HL-60/S4 (cell line): ENCODE measurements around the gene LMF2.
"Not testable (repeated sequence)": the region's sequence is repeated elsewhere in the genome, so short reads cannot be mapped to it uniquely, and the experiment has no call there.

ENCODE experiments used
- in situ Hi-C: fragments of 300-500 bp; cut with MboI; formaldehyde crosslinking; loops from 2 replicates; pipeline ENCODE4 v1.14.3; 2022; ENCODE audit warnings: low sequenced_read_pairs

The LMF2 gene

DNA sequence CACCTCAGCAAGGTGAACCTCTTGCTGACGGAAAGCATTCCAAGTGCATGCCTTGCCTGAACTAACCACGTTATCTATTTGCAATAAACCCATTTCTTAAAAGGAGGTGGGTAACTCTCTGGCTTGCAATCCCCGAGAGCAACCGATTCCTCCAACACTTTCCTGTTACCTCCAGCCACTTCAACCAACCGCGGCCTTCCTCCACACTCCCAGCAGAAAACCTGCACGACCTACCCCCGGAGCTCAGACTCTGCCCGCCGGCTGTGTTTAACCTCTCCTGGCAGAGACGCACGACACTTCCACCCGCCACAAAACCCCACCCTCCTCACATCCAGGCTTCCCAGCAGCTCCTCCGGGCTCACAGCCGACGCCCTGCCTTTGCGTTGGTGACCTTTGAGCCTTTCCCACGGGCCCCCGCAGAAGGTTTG lies 17.2 kb upstream of the LMF2 start:
- in situ Hi-C loops = no loop called here

- in situ Hi-C loops = no loop called here
Observed at GRCh38 chr22:50523806-50524675, 16.5 kb upstream of the LMF2 start.

DNA sequence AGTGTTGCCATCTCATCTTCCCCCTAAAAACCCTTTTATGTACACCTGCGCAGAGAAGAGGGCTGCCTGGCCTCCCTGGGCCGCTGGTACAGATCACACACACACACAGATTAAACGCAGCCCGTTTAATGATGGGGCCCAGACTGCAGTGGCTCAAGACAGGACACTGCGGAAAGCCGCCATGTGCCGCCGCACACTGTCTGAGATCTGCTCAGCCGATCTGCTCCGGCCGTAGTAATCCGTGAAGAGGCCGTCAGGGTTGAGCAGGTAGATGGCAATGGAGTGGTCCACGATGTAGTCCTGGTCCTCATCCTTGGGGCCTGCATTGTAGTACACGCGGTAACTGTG lies 15.9 kb upstream of the LMF2 start:
- in situ Hi-C loops = no loop called here

- in situ Hi-C loops = no loop called here
Observed at GRCh38 chr22:50522806-50523438, 15.4 kb upstream of the LMF2 start.

- in situ Hi-C loops = no loop called here
Observed at GRCh38 chr22:50522208-50522805, 14.8 kb upstream of the LMF2 start.

GRCh38 chr22:50521710-50522109 lies 14.2 kb upstream of the LMF2 start:
- in situ Hi-C loops = no loop called here

GRCh38 chr22:50520826-50521453 lies 13.4 kb upstream of the LMF2 start:
- in situ Hi-C loops = no loop called here

DNA sequence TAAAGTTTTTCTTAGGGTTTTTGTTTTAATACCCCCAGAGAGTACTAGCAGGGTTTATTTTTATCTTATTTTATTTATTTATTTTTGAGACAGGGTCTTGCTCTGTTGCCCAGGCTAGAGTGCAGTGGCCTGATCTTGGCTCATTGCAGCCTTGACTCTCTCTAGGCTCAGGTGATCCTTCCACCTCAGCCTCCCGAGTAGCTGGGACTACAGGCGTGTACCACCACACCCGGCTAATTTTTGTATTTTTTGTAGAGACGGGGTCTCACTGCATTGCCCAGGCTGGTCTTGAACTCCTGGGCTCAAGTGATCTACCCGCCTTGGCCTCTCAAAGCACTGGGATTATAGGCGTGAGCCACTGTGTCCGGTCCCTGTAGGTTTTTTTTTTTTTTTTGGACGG lies 12.7 kb upstream of the LMF2 start:
- in situ Hi-C loops = not testable (repeated sequence)

DNA sequence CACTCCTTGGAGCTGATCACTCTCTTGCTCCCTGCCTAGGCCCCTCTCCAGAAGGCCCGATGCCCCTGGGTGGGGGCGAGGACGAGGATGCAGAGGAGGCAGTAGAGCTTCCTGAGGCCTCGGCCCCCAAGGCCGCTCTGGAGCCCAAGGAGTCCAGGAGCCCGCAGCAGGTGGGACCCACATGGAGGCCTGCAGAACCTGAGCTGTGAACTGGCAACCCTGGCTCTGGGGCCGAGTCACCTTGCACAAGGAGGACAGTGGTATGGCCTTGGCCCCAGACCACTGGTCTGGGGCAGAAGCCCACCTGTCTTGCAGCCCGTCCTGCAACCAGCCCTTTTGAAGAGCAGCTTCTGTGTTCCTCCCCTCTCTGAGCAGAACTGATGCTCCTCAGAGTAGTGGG lies 11.6 kb upstream of the LMF2 start:
- in situ Hi-C loops = no loop called here

DNA sequence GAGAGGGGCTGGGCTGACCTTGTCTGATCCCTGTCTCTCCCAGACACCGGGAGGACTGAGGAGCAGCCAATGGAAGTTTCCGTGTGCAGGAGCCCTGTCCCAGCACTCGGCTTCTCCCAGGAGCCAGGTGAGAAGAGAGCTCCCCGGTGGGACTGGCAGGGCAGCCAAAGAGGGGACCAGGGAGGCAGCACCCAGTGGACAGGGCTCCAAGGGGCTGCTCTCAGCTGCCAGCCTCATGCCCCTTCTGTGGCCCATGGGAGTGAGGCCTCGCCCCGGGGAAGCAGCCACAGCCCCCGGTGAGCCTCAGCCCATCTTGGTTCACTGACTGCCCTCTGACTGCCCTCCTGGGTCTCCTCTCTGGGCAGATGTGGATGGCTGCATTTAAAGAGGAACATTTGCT lies 11.1 kb upstream of the LMF2 start:
- in situ Hi-C loops = no loop called here

DNA sequence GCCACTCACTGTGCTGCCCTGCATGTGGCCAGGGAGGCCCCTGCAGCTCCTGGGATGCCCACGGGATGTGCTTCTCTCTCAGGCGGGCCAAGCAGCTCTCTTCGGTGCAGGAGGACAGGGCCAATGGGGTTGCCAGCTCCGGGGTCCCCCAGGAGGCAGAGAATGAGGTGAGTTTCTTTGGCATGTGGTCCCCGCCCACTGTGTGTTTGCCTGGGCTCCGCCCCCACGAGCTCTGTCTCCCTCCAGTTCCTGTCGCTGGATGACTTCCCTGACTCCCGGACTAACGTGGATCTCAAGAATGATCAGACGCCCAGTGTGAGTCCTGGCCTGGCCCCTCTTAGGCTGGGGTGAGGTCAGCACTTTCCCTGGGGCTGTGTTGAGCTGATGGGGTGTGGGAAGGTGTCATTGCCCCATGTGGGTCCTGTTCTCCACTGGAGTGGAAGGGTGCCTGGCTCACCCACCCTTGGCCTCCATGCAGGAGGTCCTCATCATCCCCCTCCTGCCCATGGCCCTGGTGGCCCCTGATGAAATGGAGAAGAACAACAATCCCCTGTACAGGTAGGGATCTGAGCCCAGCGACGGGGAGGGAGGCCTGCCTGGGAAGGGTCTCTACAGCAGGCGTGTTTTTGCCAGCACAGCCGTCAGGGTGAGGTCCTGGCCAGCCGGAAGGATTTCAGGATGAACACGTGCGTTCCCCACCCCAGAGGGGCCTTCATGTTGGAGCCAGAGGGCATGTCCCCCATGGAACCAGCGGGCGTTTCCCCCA lies 10.2 kb upstream of the LMF2 start:
- in situ Hi-C loops = no loop called here

DNA sequence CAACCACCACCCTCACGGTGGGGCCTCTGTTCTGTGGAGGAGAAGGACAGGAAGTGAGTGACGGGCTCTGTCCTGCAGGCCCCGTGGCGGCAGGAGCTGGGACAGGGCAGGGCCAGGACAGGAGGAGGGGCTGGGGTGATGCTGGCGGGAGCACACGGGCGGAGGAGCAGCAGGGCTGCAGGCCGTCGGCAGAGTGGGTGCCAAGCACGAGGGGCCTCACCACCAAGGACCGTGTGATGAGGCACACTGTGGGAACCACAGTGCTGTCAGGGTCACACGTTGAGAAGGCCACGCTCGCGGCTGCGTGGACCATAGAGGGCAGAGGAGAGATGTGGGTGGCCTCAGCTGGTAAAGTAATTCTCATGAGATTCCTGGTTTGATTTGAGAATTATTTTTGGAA lies 9.4 kb upstream of the LMF2 start:
- in situ Hi-C loops = no loop called here

DNA sequence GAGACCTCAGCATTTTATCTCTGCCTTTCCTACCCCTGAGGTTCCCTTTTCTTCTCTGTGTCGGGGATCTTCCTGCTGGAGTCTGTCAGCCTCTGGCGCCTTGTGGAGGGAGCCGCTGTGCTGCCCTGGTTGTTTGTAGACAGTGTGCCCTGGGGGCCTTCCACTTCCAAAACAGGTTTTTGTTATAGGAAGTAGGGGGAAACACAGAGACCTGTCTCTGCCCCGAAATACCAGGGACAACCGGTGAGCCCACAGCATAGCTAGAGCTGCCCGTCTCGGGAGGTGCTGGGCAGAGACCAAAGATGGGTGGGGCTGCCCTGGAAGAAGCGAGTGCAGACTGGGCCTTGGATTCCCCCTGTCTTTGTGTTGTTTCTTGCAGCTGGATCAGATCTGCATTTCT lies 8.6 kb upstream of the LMF2 start:
- in situ Hi-C loops = no loop called here

DNA sequence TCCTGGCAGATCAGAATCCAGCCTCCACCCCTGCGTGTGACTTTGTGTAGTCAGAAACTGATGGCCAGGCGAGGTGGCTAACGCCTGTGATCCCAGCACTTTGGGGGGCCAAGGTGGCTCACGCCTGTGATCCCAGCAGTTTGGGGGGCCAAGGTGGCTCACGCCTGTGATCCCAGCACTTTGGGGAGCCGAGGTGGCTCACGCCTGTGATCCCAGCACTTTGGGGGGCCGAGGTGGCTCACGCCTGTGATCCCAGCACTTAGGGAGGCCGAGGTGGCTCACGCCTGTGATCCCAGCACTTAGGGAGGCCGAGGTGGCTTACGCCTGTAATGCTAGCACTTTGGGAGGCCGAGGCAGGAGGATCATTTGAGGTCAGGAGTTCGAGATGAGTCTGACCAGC lies 5.7 kb upstream of the LMF2 start:
- in situ Hi-C loops = no loop called here

DNA sequence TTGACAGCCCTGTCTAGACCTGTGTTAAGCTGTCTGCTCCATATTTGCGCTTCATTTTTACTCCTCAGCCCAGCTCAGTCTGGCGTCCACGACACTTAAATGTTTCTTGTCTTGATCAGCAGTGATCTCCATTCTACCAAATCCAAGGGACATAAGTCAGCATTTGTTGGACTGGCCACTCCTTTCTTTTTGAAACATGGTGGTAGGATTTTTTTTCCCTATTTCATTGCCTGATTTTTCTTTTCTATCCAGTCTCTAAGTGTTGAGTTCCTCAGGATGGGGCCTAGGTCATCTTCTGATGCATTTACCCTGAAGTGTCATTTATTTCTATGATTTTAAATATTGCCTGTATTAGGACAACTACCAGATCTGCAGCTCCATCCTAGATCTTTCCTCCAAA lies 1.4 kb upstream of the LMF2 start:
- in situ Hi-C loops = no loop called here

DNA sequence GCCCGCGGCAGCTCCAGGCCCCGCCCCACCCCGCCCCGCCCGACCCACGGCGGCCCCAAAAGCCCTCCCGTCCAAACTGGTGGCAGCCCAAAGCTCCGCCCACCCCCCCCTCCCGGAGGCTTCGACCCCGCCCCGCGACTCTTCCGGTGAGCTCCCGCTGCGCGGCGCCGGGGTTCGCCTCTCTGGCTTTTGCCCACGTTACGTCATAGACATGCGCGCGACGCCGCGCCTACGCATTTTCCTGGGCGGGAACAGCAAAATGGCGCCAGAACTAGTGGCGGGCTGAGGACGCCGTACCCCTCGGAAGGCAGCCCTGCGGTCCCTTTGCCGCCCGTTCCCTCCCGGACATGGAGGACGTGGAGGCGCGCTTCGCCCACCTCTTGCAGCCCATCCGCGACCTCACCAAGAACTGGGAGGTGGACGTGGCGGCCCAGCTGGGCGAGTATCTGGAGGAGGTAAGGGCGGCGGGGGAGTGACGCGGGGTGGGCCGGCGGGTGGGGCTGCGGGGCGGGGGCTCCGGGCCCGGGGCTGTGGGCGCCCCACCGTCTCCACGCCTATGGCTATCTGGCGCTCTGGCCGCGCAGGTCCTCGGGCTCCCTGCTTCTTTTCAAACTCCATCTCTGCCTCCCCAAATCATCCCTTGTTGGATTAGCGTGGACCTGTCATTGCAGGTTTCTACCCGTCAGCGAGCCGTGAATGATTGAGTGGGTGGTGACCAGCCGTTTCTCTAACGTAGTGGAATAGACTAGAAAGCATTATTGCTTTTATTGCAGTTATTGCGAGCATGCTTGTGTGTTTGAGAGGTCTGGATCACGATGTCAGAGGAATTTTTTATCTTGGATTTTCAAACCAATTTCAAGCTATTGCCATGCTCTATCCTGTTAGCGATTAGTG lies 736 bp upstream of the LMF2 start, which contains the start of gene NCAPH2:
TSS of gene NCAPH2 (plus strand) at position 234 of the 894 bp plus-strand sequence. CDS start at position 348, 114 bp downstream.
- in situ Hi-C loops = no loop called here

DNA sequence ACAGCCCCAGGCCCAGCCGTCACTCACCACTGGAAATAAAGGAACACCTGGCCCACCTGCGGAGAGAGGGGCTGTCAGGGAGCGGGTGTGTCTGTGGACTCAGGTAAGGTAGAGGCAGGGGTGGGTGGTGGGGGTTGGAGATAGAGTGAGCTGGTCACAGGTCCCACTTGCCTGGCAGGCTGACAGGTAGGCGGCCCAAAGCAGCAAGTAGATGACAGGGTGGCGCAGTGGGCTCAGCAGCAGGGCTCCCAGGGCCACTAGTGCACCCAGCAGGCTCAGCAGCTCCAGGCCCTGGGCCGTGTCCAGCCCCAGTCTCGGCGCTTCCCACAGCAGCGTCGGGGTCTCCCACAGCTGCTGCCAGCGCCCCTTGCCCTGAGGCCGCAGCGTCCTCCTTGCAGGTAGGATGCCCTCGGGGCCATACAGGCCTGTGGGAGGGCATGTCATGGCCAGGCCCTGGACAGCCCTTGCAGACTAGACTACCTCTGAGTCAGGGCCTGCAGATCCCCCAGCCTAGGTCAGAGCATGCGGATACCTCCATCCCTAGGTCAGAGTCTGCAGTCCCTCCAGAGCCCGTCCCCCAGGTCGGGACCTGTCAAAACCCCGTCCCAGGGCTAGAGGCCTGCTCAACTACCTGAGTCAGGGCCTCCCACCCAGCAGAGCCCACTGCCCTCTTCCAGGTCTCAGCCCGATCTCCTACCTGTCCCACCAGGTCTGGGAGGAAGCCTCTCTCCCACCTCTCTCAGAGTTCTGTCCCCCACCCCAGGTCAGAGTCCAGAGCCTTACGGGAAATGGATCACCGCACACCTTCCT lies 686 bp downstream of the LMF2 start:
- in situ Hi-C loops = no loop called here

GRCh38 chr22:50505776-50506610 lies 1.5 kb downstream of the LMF2 start:
- in situ Hi-C loops = no loop called here
